HCT116 (cell line): ENCODE results near the gene CACNA1E. TPM values are rescaled to one million over a fixed set of nuclear protein-coding genes. Genes with fewer than 3 reads are reported as not detected.

ENCODE experiments used
- ATAC-seq: fragments of 200-7000 bp; cut with Tn5 transposase; 2 replicates; pipeline ENCODE4 v1.9.1; 2020; ENCODE audit warnings: mild to moderate bottlenecking, moderate library complexity
- BruUV-seq: library from RNA; stranded (reverse); fragments of 400-500 nt; replicated peaks from 2 replicates; lab custom pipeline; 2021; lab: Mats Ljungman, UMichigan
- CTCF ChIA-PET: fragments of 300-600 bp; sonication (Branson Sonifier 250); formaldehyde crosslinking; loops from one replicate; lab custom pipeline; 2021; ENCODE audit warnings: antibody characterized with exemption; lab: Charles Lee
- POLR2A ChIA-PET: fragments of 300-600, 350-600 bp; sonication (Branson Sonifier 250); formaldehyde crosslinking; loops from one replicate; lab custom pipeline; 2021; ENCODE audit warnings: antibody characterized with exemption; lab: Charles Lee
- RAD21 ChIA-PET, 2 experiments: fragments of 300-600 bp; sonication (Branson Sonifier 250); formaldehyde crosslinking; loops; one replicate each; lab custom pipeline; 2023; ENCODE audit warnings: low total read pairs in 2 of 2; ENCODE audit not compliant: uncharacterized antibody in 2 of 2, unreplicated experiment in 2 of 2, low non-redundant PET in 1 of 2; lab: Charles Lee
- DNase-seq: peaks from one replicate; pipeline ENCODE4 v3.0.0-alpha.2; 2010; ENCODE audit warnings: low read depth, low spot score
- H2AFZ ChIP-seq: fragments of 200-600 bp; shearing (Covaris generic), sonication (generic); 2 replicates; pipeline ENCODE4 v1.6.1; 2017; ENCODE audit warnings: low read depth, mixed run types, mixed read lengths, antibody characterized with exemption, low read length; ENCODE audit not compliant: poor library complexity, severe bottlenecking
- H3K27ac ChIP-seq: 2 replicates; pipeline ENCODE4 v1.5.1; 2012; ENCODE audit warnings: low read depth, low read length
- H3K27me3 ChIP-seq: fragments of 200-600 bp; sonication (generic); 2 replicates; pipeline ENCODE4 v1.6.1; 2016; ENCODE audit warnings: mixed run types, low read length, mixed read lengths; ENCODE audit not compliant: insufficient read depth
- H3K36me3 ChIP-seq, 2 experiments: fragments of 200-500 bp in 1 of 2; fragments of 200-600 bp in 1 of 2; sonication (Bioruptor generic) in 1 of 2; sonication (generic) in 1 of 2; 2 replicates each; pipeline versions ENCODE4 v1.5.1 to v1.6.1; 2014 to 2016; ENCODE audit warnings: low read length in 2 of 2, inconsistent platforms in 1 of 2, mixed read lengths in 1 of 2, mixed run types in 1 of 2; ENCODE audit not compliant: insufficient read depth in 2 of 2, control insufficient read depth in 1 of 2
- H3K4me1 ChIP-seq, 2 experiments: fragments of 200-600 bp in 1 of 2; sonication (generic) in 1 of 2; 2 replicates each; pipeline versions ENCODE4 v1.5.1 to v1.6.1; 2012 to 2017; ENCODE audit warnings: low read length in 2 of 2, inconsistent platforms in 1 of 2, mild to moderate bottlenecking in 1 of 2, mixed read lengths in 1 of 2, mixed run types in 1 of 2, moderate library complexity in 1 of 2; ENCODE audit not compliant: insufficient read depth in 2 of 2, control insufficient read depth in 1 of 2
- H3K4me2 ChIP-seq: fragments of 200-600 bp; sonication (generic); 2 replicates; pipeline ENCODE4 v1.6.1; 2017; ENCODE audit warnings: mixed run types, low read length, mixed read lengths
- H3K4me3 ChIP-seq, 2 experiments: fragments of 200-600 bp in 1 of 2; sonication (generic) in 1 of 2; replicated peaks in 1 of 2; 2 replicates each; pipeline ENCODE4 v1.5.1; 2011 to 2016; ENCODE audit warnings: low read length in 2 of 2, control low read depth in 1 of 2, low read depth in 1 of 2, mild to moderate bottlenecking in 1 of 2, mixed read lengths in 1 of 2, mixed run types in 1 of 2
- H3K79me2 ChIP-seq: fragments of 200-600 bp; sonication (generic); 2 replicates; pipeline ENCODE4 v1.6.1; 2017; ENCODE audit warnings: mild to moderate bottlenecking, mixed run types, low read length, moderate library complexity, mixed read lengths; ENCODE audit not compliant: insufficient read depth
- H3K9ac ChIP-seq: fragments of 200-600 bp; sonication (generic); 2 replicates; pipeline ENCODE4 v1.6.1; 2016; ENCODE audit warnings: low read length, mixed read lengths
- H3K9me2 ChIP-seq: fragments of 200-600 bp; sonication (generic), shearing (Covaris generic); 2 replicates; pipeline ENCODE4 v1.6.1; 2017; ENCODE audit warnings: mixed run types, mild to moderate bottlenecking, moderate library complexity; ENCODE audit not compliant: insufficient read depth
- H3K9me3 ChIP-seq, 2 experiments: fragments of 200-500 bp in 1 of 2; fragments of 200-600 bp in 1 of 2; sonication (Bioruptor generic) in 1 of 2; sonication (generic) in 1 of 2; 2 replicates each; pipeline ENCODE4 v1.6.1; 2014 to 2017; ENCODE audit warnings: low read length in 2 of 2, mixed read lengths in 2 of 2, inconsistent platforms in 1 of 2, low read depth in 1 of 2, mild to moderate bottlenecking in 1 of 2, mixed run types in 1 of 2, moderate library complexity in 1 of 2; ENCODE audit not compliant: control insufficient read depth in 1 of 2, insufficient read depth in 1 of 2
- H4K20me1 ChIP-seq: fragments of 200-600 bp; sonication (generic), shearing (Covaris generic); 2 replicates; pipeline ENCODE4 v1.6.1; 2017; ENCODE audit warnings: mixed run types, mild to moderate bottlenecking, moderate library complexity; ENCODE audit not compliant: insufficient read depth
- CBX3 ChIP-seq: IDR thresholded peaks from 2 replicates; pipeline ENCODE4 v1.6.1; 2012; ENCODE audit warnings: low read depth
- CEBPB ChIP-seq: IDR thresholded peaks from 2 replicates; pipeline ENCODE4 v1.6.1; 2012; ENCODE audit warnings: low read depth
- EZH2phosphoT487 ChIP-seq: fragments of 200-600 bp; IDR thresholded peaks from 2 replicates; pipeline ENCODE4 v1.6.1; 2018; ENCODE audit warnings: antibody characterized with exemption, borderline replicate concordance
- MAX ChIP-seq: IDR thresholded peaks from 2 replicates; pipeline ENCODE4 v1.6.1; 2012
- POLR2A ChIP-seq: IDR thresholded peaks from 2 replicates; pipeline ENCODE4 v1.7.0; 2011; ENCODE audit warnings: borderline replicate concordance; ENCODE audit not compliant: insufficient read depth, insufficient read length; ENCODE audit errors: extremely low read depth
- RAD21 ChIP-seq: IDR thresholded peaks from 2 replicates; pipeline ENCODE4 v1.6.1; 2012; ENCODE audit warnings: low read depth, mild to moderate bottlenecking
- REST ChIP-seq: IDR thresholded peaks from 2 replicates; pipeline ENCODE4 v1.6.1; 2012; ENCODE audit warnings: low read depth
- SIN3A ChIP-seq: IDR thresholded peaks from 2 replicates; pipeline ENCODE4 v1.6.1; 2012; ENCODE audit warnings: low read depth
- SP1 ChIP-seq: IDR thresholded peaks from 2 replicates; pipeline ENCODE4 v1.6.1; 2012; ENCODE audit warnings: low read depth
- TCF7L2 ChIP-seq: IDR thresholded peaks from 2 replicates; pipeline ENCODE4 v1.7.0; 2011; ENCODE audit warnings: borderline replicate concordance, inconsistent platforms; ENCODE audit not compliant: insufficient read depth, insufficient read length; ENCODE audit errors: extremely low read depth
- ZBTB33 ChIP-seq: IDR thresholded peaks from 2 replicates; pipeline ENCODE4 v1.6.1; 2011; ENCODE audit warnings: mild to moderate bottlenecking, low read length, moderate library complexity; ENCODE audit not compliant: insufficient replicate concordance; ENCODE audit errors: extremely low read depth
- ZFX ChIP-seq: fragments of 450-650 bp; IDR thresholded peaks from 2 replicates; pipeline ENCODE4 v1.6.1; 2017
- intact Hi-C: fragments of 100-400 bp; cut with micrococcal nuclease; formaldehyde crosslinking; loops from 2 replicates; pipeline ENCODE4 v1.10.0; 2022
- total RNA-seq: library from RNA; stranded (reverse); gene quantifications from one replicate; pipeline ENCODE4 v1.2.1, GENCODE V29; 2021; ENCODE audit not compliant: unreplicated experiment
- TF ChIP-seq, protein P1 (sequence below): IDR thresholded peaks from 2 replicates; pipeline ENCODE4 v1.6.1; 2012

CACNA1E gene
- total RNA-seq, 1 experiment from 2014 or later: 0.02 TPM

DNA sequence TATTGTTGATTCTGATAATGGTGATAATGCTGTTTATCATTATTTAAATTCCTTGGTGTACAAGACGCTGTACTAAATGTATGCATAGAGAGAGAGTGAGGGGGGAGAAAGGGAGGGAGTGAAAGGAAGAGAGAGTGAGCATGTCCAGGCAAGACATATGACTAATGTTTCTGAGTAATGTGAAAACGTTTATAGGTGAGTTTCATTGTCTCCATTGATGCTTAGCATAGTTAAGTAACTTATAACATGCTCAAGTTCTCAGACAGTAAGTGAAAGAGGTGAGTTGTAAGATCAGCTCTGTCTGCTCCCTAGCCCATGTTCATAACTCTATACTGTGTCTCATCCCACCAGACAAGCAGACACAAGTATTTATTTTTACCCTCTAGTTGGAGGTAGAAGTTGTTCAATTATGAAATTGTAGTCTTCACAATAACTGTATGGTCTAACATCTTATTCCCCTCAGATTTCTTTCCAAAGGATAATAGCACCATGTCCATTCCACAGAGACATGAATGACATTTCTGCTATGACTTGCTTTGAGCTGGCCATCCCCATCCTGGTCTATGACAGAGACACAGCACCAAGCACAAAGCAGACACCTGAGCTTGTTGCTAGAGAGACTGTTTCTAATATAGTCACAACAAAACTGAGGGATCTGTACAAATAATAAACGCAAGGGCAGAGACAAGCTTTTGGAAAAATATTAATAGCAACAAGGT lies 285.1 kb downstream of the CACNA1E start:
- intact Hi-C loops: no loop called here
- BruUV-seq: no TSS peak
- Histone ChIP-seq H3K4me2 (no peak overlapping the region), H3K27me3 (peaks cover 43% of the 10 kb centered on the region), H2AFZ (no peak overlapping the region), H3K9ac (no peak overlapping the region), H3K9me2 (no peaks in the 10 kb centered on the region), H3K27ac (no peak overlapping the region), H3K4me3 (no peak overlapping the region), H3K36me3 (no peaks in the 10 kb centered on the region), H3K79me2 (no peaks in the 10 kb centered on the region), H3K9me3 (no peaks in the 10 kb centered on the region), H3K4me1 (no peaks in the 10 kb centered on the region)
- no peak for DNase-seq
- no peak for ATAC-seq
- ChIA-PET POLR2A (no interaction called here), RAD21 (no interaction called here), CTCF (no interaction called here)
- TF ChIP-seq POLR2A (no peak), SIN3A (no peak), MAX (no peak), ZBTB33 (no peak), CEBPB (no peak), TCF7L2 (no peak), SP1 (no peak), RAD21 (no peak), CBX3 (no peak), REST (no peak), EZH2phosphoT487 (no peak), ZFX (no peak)
- TF ChIP-seq, protein P1, sequence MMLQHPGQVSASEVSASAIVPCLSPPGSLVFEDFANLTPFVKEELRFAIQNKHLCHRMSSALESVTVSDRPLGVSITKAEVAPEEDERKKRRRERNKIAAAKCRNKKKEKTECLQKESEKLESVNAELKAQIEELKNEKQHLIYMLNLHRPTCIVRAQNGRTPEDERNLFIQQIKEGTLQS: no peak
- TF ChIP-seq, all 23 proteins: peak for 0
- no peaks in the 10 kb centered on the region for H4K20me1 ChIP-seq
